GM21529 (cell line): ENCODE data around the gene TFF2.

ENCODE experiments used
- ATAC-seq: cut with Tn5 transposase; IDR thresholded peaks from one replicate; pipeline ENCODE4 v1.9.1; 2021; ENCODE audit not compliant: unreplicated experiment

The TFF2 gene

GRCh38 chr21:42384156-42384945 is 33.6 kb upstream of the TFF2 start:
- no peak for ATAC-seq

GRCh38 chr21:42383331-42383730 is 32.5 kb upstream of the TFF2 start:
- no peak for ATAC-seq

GRCh38 chr21:42382915-42383314 is 32.1 kb upstream of the TFF2 start:
- ATAC-seq: no peak

DNA sequence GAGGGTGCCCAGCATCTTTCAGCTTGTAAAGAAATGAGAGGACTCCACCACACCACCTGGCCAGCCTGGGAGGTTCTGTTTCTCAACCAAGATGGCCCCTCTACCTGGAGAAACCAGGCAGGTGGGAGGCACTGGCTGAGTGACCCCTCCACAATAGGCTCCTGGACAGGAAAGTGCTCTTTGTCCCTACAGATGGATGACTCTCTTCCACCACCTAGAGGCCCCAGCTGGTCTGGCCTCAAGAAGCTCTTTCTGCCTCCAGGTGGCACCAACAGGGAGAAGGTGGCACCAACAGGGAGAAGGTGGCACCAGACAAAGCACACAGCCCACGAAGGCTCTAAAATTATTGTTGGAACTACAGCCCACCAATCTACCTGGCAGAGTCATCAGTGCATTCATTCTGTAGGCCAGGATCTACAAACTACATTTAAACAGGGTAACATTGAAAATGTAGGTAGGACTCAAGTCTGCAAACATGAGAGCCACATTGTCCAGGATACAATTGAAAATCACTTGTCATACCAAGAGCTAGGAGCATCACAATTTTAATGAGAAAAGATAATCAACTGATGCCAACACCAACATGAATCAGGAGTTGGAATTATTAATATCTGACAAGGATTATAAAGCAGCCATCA is 30.7 kb upstream of the TFF2 start:
- ATAC-seq: no peak

- ATAC-seq: no peak
Observed at GRCh38 chr21:42379426-42380215, 28.8 kb upstream of the TFF2 start.

- ATAC-seq: no peak
Observed at GRCh38 chr21:42378418-42378817, 27.6 kb upstream of the TFF2 start.

DNA sequence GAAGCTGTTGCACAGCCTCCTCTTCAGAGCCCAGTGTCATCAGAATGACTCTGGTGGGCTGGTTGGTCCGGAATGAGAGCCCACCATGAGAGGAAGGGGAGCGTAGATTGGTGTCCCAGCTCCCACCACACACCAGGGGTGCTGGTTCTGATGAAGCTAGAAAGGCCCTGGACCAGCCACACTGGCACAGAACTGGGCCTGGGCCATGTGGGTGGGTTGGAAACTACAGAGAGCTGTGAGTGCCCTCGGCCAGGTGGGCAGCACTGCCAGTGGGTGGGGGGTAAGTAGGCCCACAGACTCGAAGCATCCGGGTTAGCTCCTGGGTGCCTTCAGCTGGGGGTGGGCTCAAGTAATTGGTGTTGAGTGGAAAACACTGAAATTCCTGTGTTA is 27.2 kb upstream of the TFF2 start:
- ATAC-seq: no peak

DNA sequence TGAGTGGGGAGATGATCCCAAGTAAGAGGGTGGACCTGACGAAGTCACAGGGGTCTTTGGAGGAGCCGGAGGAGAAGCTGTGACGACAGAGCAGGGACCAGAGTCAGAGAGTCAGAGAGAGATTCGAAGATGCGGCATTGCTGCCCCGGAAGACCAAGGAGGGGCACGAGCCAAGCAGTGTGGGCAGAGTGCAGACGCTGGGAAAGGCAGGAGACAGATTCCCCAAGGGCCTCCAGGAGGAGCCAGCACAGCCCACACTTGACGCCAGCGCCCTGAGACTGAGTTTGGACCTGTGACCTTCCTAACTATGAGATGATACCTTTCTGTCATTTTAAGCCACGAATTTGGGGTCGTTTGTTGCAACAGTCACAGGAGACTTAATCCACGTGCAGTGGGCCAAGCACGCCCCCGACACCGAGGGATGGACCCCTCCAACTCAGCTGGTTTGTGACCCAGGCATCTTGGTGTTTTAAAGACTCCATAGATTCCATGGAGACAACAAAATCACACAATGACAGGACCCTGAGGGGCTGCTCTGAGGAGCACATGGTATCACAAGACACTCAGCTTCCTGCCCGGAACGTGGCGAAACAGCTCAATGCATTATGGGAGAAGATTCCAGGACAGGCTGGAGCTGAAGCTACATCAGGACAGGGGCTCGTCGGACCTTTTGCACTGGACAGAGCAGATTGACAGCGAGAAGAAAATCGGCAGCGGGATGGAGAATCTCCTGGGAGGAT is 26.6 kb upstream of the TFF2 start:
- no peak for ATAC-seq

DNA sequence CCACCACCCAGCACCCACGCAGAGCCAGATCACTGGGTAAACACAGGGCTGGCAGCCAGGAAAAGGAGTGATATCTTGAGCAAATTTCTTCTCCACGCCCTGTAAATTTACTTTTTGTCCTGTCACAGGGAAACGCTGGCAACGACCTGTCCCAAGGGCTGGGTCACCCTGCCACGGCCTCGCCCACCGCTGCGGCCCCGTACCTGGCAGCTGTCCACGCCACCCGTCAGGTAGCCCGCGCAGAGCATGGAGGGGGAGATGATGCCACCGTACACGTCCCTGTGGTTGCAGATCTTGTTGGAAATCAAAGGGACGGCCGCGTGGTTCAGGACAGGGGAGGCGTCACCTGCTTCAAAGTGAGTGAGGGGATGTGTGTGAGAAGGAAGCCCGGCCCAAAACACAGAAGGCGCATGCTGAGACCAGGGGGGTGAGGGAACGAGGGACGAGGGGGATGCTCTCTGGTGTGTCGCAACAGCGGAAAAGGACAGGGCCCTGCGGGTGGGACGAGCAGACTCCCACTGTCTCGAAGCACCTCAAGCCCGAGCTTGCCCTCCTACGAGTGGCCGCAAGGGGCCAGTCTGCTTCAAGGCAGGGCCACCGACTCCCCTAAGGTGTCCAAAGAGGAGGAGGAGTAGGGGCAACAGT is 25.7 kb upstream of the TFF2 start:
- no peak for ATAC-seq

GRCh38 chr21:42375966-42376337 is 25.2 kb upstream of the TFF2 start:
- ATAC-seq: no peak

DNA sequence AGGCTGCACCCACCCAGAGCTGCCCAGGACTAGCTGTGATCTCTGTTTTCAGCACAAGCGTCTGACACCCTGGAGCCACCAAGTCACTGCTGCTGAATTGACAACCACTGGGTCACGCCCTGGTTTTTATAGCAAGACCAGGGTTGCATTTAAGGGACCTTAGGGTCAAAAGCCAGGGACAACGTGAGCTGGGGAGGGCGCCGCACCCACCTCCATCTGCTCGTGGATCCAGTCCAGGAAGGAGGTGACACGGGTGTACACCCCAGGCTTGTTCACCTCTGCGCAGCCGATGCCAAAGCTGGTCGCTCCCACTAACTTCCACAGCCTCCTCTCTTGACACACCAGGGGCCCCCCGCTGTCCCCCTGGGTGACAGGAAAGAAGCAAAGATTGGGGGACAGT is 24.7 kb upstream of the TFF2 start:
- ATAC-seq: no peak

DNA sequence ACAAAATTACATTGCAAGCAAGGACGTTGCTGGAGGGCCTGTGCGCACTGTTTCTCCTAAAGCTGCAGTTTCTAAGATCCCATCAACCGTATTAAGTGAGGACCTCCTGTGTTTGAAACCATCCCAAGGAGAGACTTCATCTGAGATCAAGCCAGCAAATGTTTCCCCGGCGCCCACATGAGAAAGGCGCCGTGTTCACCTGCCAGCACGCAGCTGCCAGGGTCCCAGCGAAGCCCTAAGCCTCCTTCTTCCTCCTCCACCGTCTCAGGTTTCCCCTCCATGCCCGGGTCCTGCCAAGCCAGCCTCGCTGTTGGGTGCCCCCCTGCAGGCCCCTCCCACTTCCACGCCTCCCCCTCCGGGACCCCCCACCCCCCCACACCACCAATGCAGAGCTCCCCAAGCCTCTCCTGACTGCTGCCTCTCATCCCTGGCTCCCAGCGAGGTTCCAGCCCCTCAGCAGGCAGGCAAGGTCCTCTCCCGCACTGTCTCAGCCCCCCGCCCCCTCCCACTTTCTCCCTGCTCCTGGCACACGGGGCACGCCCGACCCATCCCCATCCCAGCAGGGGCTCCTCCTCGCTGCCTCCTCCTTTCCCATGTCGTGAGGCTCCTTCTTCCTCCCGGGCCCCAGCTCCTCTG is 24.2 kb upstream of the TFF2 start:
- ATAC-seq: no peak

DNA sequence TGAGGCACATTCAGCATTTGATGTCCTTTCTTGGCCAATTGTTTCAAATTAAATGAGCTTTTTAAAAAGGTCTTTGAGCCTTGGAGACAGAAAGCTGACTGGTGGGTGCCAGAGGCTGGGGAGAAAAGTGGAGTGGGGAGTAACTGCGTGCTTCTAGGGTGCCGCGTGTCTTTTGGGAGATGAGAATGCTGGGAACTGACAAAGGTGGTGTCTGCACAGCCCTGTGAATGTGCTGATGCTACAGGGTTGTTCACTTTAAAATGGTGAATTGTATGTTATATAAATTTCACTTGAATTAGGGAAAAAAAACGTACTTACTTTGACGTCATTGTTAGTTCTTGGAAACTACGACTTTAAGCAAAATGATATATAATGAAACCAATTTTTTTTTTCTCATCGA is 23.7 kb upstream of the TFF2 start:
- ATAC-seq: no peak

GRCh38 chr21:42373908-42374455 is 23.2 kb upstream of the TFF2 start:
- no peak for ATAC-seq

- no peak for ATAC-seq
Observed at GRCh38 chr21:42373196-42373907, 22.6 kb upstream of the TFF2 start.

DNA sequence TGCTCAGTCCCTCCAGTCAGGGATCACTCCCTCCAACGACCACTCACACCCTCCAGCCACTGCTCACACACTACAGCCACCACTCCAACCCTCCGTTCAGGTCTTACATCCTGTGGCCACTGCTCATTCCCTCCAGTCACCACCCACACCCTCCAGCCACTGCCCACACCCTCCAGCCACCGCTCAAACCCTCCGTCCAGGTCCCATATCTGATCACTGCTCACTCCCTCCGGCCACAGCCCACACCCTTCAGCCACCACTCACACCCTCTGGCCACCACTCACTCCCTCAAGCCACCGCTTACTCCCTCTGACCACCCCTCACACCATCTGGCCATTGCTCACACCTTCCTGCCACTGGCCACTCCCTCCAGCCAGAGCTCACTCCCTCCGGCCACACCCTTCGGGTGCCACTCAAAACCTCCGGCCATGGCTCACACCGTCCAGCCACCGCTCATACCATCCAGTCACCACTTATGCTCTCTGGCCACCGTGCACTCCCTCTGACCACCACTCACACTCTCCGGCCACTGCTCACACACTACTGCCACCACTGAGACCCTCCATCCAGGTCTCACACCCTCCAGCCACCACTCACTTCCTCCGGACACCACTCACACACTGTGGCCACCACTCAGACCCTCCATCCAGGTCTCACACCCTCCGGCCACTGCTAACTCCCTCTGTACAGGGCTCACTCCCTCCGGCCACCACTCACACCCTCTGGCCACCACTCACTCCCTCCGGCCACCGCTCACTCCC is 20.3 kb upstream of the TFF2 start:
- ATAC-seq: no peak

DNA sequence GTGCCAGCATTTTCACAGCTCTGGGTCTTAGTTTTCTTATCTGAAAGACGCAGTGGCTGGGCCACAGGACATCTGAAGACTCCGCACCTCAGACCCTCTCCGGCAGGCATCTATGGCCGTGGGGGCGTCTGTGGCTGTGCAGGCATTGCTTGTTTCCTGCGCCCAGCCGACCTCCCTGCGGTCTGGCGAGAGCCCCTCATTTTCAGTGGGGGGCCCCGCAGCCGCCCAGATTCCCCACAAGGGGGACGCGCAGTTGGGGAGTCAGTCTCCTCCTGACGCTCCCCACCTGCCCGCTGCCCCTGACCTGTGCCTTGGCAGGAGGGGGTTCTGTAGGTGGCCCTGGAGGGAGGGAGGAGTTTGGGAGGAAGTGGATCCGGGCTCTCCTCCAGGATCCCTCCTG is 19.0 kb upstream of the TFF2 start:
- no peak for ATAC-seq

DNA sequence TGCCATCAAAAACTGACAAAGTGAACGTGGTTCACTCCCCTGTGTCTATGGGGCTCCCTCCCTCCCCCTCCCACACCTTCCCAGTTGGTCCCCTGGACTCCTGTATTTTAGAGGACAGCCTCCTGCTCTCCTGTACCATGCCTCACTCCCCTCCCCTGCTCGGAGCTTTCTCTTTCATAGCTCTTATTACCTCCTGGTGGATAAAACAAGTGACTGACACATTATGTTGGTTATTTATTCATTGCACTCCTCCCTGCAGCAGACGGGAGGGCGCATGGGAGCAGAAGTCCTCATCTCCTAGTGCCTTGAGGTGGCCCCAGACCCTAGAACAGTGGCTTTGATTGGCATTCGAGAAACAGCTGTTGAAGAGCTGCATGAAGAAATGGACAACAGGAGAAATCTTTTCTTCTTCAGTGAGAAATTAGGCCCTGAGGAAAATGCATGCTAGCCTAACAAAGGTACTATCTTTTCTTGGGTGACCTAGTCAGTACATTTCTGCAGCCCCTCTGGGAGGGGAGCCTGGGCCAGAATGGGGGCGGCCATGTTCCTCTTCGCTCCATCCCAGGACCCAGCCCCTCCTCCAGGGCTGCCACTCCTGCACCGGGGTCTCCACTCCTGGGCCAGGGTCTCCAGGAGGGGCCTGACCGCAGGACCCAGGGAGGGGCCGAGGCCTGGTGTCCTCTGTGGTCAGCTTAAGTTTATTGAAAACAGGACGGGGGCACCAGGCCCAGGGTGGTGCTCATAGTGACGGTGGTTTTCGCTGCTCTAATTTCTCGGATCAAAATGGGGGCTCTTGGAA is 16.8 kb upstream of the TFF2 start:
- no peak for ATAC-seq
